ENCODE measurements around the gene HACD2.
"Not testable (repeated sequence)": the region's sequence is repeated elsewhere in the genome, so short reads cannot be mapped to it uniquely, and the experiment has no call there.

The HACD2 gene

GRCh38 chr3:123523023-123523412 lies 61.8 kb downstream of the HACD2 start:
- no peak for FAIRE-seq

- no peak for FAIRE-seq
These were observed 62.4 kb downstream of the HACD2 start for GRCh38 chr3:123522320-123523022.

- FAIRE-seq = no peak
These were observed 63.5 kb downstream of the HACD2 start for GRCh38 chr3:123521179-123521969.

- FAIRE-seq = no peak
These were observed 64.2 kb downstream of the HACD2 start for GRCh38 chr3:123520656-123521055.

GRCh38 chr3:123518892-123519485 lies 65.9 kb downstream of the HACD2 start:
- no peak for FAIRE-seq

- no peak for FAIRE-seq
These were observed 73.1 kb downstream of the HACD2 start for GRCh38 chr3:123511726-123512125.

GRCh38 chr3:123511084-123511483 lies 73.8 kb downstream of the HACD2 start:
- no peak for FAIRE-seq

- no peak for FAIRE-seq
These were observed 76.7 kb downstream of the HACD2 start for GRCh38 chr3:123508178-123508577.

GRCh38 chr3:123505820-123506219 lies 79.0 kb downstream of the HACD2 start:
- no peak for FAIRE-seq

- FAIRE-seq = no peak
These were observed 81.7 kb downstream of the HACD2 start for GRCh38 chr3:123503203-123503602.

GRCh38 chr3:123499322-123499721 lies 85.5 kb downstream of the HACD2 start:
- no peak for FAIRE-seq

- no peak for FAIRE-seq
These were observed 86.1 kb downstream of the HACD2 start for GRCh38 chr3:123498761-123499160.

GRCh38 chr3:123493912-123494311 lies 90.9 kb downstream of the HACD2 start:
- FAIRE-seq = no peak

GRCh38 chr3:123491966-123492587 lies 92.8 kb downstream of the HACD2 start:
- no peak for FAIRE-seq

GRCh38 chr3:123489400-123490004 lies 95.4 kb downstream of the HACD2 start:
- FAIRE-seq = no peak

- FAIRE-seq = no peak
These were observed 96.1 kb downstream of the HACD2 start for GRCh38 chr3:123488645-123489347.

GRCh38 chr3:123487063-123487462 lies 97.8 kb downstream of the HACD2 start:
- not testable (repeated sequence) for FAIRE-seq

GRCh38 chr3:123486460-123486859 lies 98.4 kb downstream of the HACD2 start:
- no peak for FAIRE-seq

- FAIRE-seq = no peak
These were observed 99.3 kb downstream of the HACD2 start for GRCh38 chr3:123485551-123485950.

GRCh38 chr3:123483146-123483545 lies 101.7 kb downstream of the HACD2 start:
- no peak for FAIRE-seq

- FAIRE-seq = no peak
These were observed 103.0 kb downstream of the HACD2 start for GRCh38 chr3:123481722-123482457.

- no peak for FAIRE-seq
These were observed 103.8 kb downstream of the HACD2 start for GRCh38 chr3:123481071-123481470.

All from colon (tissue), 2 donors.